Measurements from ENCODE around the gene CDH3. TPM values are rescaled to one million over a fixed set of nuclear protein-coding genes. Genes with fewer than 3 reads are reported as not detected.

The CDH3 gene
- total RNA-seq, 1 donor from 2014 or later, result 3.6 TPM

GRCh38 chr16:68664297-68664696 lies 19.2 kb downstream of the CDH3 start:
- TF ChIP-seq CTCF (IDR thresholded peaks at IDR 0.05), result no peak
- no peak for DNase-seq (ENCODE audit: extremely low spot score, unreplicated experiment)
- no peaks in the 10 kb centered on the region for H3K36me3 Mint-ChIP-seq (ENCODE audit: unreplicated experiment)
- no peak overlapping the region for H3K27ac Mint-ChIP-seq (ENCODE audit: unreplicated experiment)
- H3K9me3 Mint-ChIP-seq (ENCODE audit: unreplicated experiment), result no peaks in the 10 kb centered on the region
- no peaks in the 10 kb centered on the region for H3K27me3 Mint-ChIP-seq (ENCODE audit: unreplicated experiment)
- H3K4me1 Mint-ChIP-seq (ENCODE audit: unreplicated experiment), result peaks cover 42% of the 10 kb centered on the region
- H3K4me3 Mint-ChIP-seq (ENCODE audit: unreplicated experiment), result no peak overlapping the region

GRCh38 chr16:68665501-68665900 lies 20.4 kb downstream of the CDH3 start:
- no peaks in the 10 kb centered on the region for H3K27me3 Mint-ChIP-seq (ENCODE audit: unreplicated experiment)
- H3K4me3 Mint-ChIP-seq (ENCODE audit: unreplicated experiment), result no peak overlapping the region
- H3K27ac Mint-ChIP-seq (ENCODE audit: unreplicated experiment), result no peak overlapping the region
- no peaks in the 10 kb centered on the region for H3K9me3 Mint-ChIP-seq (ENCODE audit: unreplicated experiment)
- DNase-seq (ENCODE audit: extremely low spot score, unreplicated experiment), result no peak
- H3K36me3 Mint-ChIP-seq (ENCODE audit: unreplicated experiment), result no peaks in the 10 kb centered on the region
- peaks cover 31% of the 10 kb centered on the region for H3K4me1 Mint-ChIP-seq (ENCODE audit: unreplicated experiment)
- no peak for TF ChIP-seq CTCF (IDR thresholded peaks at IDR 0.05)

GRCh38 chr16:68668266-68668665 lies 23.2 kb downstream of the CDH3 start:
- TF ChIP-seq CTCF (IDR thresholded peaks at IDR 0.05), result no peak
- H3K9me3 Mint-ChIP-seq (ENCODE audit: unreplicated experiment), result no peaks in the 10 kb centered on the region
- no peaks in the 10 kb centered on the region for H3K27me3 Mint-ChIP-seq (ENCODE audit: unreplicated experiment)
- DNase-seq (ENCODE audit: extremely low spot score, unreplicated experiment), result no peak
- H3K27ac Mint-ChIP-seq (ENCODE audit: unreplicated experiment), result no peak overlapping the region
- H3K4me3 Mint-ChIP-seq (ENCODE audit: unreplicated experiment), result no peak overlapping the region
- H3K4me1 Mint-ChIP-seq (ENCODE audit: unreplicated experiment), result peaks cover 25% of the 10 kb centered on the region
- no peaks in the 10 kb centered on the region for H3K36me3 Mint-ChIP-seq (ENCODE audit: unreplicated experiment)

- DNase-seq (ENCODE audit: extremely low spot score, unreplicated experiment), result no peak
- no peaks in the 10 kb centered on the region for H3K36me3 Mint-ChIP-seq (ENCODE audit: unreplicated experiment)
These were observed 31.2 kb downstream of the CDH3 start for GRCh38 chr16:68676113-68676860.

More at GRCh38 chr16:68676113-68676860, 31.2 kb downstream of the CDH3 start:
- H3K9me3 Mint-ChIP-seq (ENCODE audit: unreplicated experiment), result peaks cover 6% of the 10 kb centered on the region
- H3K4me3 Mint-ChIP-seq (ENCODE audit: unreplicated experiment), result no peak overlapping the region
- H3K27me3 Mint-ChIP-seq (ENCODE audit: unreplicated experiment), result no peaks in the 10 kb centered on the region
- no peak overlapping the region for H3K27ac Mint-ChIP-seq (ENCODE audit: unreplicated experiment)
- no peaks in the 10 kb centered on the region for H3K4me1 Mint-ChIP-seq (ENCODE audit: unreplicated experiment)
- TF ChIP-seq CTCF (IDR thresholded peaks at IDR 0.05), result no peak
